HG03520 (cell line): ENCODE data around the gene ZNF521.

ENCODE experiments used
- ATAC-seq: cut with Tn5 transposase; IDR thresholded peaks from one replicate; pipeline ENCODE4 v1.9.1; 2021; ENCODE audit warnings: mild to moderate bottlenecking, moderate library complexity; ENCODE audit not compliant: unreplicated experiment

Gene ZNF521

DNA sequence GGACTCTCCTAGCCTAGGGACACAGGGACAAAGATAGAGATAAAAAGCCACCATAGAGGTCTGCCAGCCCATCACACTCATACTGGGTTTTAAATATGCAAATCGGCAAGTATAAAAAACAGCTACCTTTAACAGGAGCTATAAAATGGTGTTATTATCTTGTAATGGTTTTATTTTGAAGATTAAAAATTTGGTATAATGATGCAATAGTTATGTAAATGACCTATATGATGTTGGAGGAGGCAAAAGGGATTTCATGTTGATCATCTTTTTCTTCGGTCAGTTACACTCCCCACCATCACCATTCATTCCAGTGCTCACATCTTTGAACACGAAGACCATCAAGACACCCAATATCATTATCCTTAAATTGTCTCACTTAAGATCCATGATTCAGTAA lies 11.2 kb downstream of the ZNF521 start:
- ATAC-seq = no peak

DNA sequence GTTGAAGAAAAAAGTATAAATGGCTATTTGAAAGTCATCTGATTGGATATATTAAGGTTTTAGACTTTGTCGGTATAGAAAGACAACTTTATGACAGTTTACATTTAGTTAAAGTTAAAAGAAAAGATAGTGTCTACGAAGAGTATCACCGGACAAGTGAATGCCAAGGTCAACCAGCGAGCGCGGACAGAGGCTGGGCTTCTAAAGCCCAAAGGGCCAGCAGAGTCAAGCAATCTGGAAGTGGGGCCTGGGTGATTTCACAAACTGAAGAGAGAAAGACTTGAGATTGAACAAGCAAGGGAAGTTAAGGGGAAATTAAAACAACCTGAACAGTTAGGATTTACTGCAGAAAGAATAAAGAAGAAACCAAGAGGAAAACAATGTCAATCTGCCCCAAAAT lies 16.3 kb downstream of the ZNF521 start:
- no peak for ATAC-seq

DNA sequence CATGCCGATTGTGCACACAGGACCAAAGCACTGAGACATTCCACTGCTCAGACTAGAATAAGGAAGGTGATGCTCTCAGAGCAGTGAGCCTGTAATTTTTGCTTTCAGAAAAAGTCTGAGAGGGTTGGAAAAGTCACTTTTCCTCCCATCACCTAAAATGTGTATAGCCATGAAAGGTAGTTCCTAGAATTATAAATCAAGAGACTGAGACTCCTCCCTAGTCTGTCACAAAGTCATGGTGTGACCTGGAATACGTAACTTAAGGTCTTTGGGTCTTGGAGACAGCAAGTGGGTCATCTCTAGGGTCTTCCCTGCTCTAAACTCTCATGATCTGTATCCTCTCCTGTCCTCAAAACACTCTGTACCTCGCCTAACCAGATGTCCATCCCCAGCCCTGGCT lies 16.9 kb downstream of the ZNF521 start:
- ATAC-seq = no peak

DNA sequence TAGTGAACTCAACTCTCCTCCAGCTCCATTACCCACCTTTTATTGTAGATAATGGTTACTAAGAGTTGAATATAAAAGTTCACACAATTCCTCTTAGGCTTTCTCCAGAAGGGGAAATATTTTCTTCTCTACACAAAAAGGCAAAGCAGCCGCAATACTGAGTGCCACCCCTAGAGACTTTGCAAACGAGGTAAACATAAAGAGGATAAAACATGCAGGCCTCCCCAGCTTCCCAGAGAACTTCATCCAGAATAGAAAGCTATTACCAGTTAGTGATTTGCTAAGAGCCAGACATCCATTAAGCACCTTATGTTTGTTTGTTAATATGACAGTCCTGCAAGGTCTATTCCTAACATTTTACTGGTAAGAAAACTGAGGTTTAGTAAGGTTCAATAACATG lies 17.4 kb downstream of the ZNF521 start:
- ATAC-seq = no peak

DNA sequence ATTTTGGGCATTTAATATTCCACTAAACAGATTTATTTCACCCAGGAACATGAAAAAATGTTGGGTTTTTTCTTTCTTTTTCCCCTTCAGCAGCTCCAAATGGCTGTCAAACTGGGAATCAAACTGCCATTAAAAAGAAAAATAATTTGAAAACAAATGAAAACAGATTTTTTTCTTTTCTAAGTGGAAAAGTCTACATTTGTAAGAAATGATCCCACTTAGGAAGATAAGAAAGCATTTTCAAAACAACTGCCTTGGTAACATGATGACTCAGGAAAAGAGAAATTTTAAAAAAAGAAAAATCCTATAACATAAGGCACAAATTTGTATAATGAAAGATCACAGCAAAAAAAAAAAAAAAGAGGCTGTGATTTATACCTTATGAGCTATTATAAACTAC lies 20.0 kb downstream of the ZNF521 start:
- ATAC-seq = no peak

DNA sequence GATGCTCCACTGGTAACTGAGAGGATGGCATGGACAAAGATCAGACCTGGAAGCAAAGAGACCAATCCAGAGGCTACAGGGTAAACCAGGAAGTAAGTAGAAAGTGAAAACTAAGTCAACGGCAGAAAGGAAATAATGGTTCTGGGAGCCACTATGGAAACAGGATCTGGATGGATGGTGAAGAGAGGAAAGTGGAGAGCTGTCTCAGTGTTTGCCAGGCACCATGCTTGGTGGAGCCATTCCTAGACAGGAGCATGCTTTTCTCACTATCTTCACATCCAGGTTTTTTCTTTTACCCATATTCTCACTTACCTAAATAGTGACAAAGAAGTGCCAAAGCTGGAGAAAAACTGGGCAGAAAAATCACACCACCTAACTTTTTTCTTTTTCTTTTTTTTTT lies 22.2 kb downstream of the ZNF521 start:
- no peak for ATAC-seq

DNA sequence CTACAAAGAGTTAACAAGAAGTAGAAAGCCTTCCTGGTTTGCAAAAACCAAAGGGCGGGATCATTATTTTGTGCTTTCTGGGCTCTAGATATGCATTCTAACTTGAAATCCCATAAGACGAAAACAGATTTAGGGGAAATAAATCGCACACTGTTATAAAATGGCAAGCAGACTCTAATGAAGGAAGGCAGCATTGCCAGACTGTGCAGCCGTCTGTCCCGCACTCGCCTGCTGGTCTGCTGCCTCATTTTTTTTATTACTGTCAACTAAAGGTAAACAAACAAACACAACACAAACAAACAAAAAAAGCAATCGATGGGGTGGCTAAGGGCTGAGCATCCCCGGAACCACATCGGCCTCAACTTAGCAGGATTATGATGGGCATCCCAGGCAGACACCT lies 24.4 kb downstream of the ZNF521 start:
- ATAC-seq = no peak

DNA sequence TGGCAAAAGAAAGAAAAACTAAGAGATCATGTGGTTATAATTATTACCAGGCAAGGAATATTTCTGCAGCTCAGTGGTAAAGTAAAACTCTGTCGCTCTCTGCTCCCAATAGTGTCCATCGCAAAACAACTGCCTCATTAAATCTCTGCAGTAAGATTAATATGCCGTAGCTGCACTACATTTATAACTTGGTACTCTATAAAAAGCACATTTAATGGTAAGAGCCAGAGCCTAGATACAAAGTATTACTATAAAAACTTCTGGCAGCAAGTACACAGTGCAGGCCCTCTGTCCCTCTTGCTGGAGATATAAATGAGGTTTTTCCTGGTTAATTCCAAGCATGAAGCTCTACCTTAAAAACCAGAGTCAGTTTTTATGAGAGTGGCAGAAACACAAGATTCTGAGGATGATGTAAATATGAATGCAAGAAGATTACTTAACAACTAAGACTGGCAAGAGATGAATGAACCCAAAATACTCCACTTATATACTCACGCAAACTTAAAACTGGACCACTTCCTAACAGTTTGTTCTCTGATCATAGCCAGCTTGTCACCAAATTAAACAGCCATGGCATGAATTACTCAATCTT lies 25.5 kb downstream of the ZNF521 start:
- ATAC-seq = no peak

DNA sequence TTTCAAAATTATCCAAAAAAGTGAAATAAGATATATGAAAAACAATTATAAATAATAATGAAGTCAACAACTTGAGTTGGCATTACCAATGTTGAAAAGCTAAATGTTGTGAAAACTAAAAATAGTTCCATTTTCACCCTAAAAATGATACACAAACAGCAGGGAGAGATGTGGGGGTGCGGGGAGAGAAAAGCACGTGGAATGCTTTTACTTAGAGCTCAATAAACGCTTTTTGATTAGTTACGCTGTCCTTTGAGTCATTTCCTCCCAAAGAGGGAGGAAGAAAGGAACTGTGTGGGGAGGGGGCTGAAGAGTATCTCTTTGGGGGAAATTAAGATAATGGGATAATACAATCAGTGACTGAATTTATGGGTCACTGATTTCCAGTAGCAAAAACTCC lies 29.2 kb downstream of the ZNF521 start:
- no peak for ATAC-seq

DNA sequence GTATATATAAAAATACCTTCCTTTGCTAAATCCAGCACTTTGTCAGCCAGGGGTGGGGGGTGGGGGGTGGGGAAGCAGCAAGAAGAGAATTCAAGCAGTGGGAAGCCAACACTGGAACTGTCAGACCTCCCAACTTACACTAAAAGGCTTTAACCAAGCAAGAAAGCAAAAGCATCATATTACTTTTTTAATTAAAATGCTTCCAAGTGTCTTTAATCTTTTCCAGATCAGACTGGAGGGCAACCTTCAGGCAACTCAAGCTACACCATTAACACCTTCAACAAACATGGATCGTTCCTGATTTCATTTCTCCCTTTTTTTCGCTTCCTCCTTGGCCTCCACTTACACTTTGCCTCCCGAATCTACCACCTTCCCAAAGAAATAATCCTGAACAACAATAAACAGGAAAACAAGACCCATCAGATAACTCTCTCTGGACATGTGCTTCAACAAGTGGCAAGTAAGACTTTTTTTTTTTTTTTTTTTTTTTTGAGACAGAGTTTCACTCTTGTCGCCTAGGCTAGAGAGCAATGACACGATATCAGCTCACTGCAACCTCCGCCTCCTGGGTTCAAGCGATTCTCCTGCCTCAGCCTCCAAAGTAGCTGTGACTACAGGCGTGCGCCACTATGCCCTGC lies 35.5 kb downstream of the ZNF521 start:
- no peak for ATAC-seq

DNA sequence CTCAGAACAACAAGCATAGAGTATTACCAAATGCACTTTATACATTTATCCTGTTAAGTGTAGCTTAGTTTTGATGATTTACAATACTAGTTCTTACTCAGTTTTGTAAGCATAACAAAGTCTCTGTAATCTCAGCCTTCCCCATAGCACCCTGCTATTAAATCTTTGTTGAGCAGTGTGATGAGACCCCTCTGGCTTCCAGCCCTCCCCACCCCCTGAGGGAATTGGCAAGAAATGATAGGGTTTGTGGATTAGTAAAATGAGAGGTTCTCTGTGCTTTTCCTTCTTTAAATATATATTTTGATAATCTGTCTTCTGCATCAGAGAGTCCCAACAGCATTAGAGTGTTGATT lies 37.2 kb downstream of the ZNF521 start:
- ATAC-seq = no peak

DNA sequence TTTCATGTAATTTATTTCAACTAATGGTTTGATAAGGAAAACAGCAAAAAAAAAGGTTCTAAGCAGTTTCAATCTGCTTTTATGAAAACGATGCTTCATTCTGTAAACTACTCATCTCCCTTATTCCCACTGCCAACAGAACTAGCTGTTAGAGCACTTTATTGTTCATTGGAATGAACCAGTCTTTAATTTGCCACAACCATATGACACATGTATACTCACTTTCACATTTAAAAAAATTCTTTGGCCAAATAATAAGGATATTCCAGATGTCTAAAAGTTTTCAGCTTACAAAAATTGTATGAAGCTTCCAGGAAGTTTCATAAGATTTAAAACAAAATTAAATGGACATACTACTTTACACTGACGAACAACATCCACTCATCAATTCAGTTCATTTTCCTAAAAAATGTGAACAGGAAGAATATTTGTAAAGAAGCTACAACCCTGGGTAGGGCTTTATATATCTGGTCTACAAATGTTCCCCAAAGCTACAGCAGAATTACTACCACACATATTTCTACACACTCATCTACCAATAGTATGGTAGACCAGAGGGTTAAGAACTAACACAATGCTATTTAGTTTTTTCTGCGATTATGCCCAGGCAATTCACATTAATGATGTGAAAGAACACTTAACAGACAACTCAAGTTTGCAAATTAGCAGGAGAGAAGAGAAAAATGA lies 37.7 kb downstream of the ZNF521 start:
- ATAC-seq = no peak

DNA sequence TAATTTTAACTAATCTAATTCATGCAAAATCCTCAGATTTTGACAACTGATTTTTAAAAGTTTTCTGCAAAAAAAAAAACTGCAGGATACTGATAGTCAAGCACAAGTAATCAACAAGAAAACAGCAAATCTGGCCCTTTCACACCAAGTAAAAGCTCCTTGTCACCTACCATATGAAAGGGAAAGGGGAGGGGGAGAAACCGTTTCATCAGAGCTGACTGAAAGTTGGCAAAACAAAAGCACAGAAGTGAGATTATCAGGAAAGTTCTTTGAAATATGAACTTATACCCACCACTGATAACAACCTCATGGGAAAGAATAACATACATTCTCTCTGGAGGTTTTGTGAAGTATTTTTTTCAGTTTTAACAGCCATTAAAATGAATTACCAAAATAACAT lies 38.7 kb downstream of the ZNF521 start:
- no peak for ATAC-seq

DNA sequence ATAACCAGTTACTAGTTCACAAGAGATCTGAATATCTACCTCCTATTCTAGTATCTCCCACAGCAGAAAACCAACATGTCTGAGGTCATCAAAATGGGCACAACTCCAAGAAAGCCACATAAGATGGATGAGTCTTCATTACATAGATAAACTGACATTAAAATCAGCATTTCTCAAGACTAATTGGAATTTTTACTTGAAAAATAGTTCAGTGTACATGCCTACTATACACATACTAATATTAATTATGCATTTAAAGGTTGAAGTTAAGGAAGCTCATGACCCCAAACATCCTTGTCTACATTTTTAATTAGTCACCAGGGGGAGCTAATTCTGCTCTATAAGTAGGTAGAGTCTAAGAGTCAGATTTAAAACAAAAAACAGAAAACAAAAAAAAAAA lies 41.9 kb downstream of the ZNF521 start:
- no peak for ATAC-seq

DNA sequence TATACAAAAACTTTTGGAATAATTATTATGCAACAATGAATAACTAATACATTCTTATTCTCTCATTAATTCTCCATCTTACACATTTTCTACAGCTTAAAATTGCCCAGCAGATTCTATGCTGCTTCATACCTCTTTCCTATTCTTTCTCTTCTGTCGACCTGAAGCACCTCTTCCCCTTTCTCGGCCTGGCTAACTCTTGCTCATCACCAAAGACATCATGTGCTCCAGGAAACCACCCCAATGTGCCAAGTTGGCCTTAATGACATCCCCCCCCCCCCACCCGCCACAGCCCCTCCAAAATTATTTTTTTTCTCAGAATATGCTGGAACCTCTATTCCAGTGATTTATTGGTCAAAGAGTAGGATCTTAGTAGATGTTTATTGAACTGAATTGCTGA lies 43.6 kb downstream of the ZNF521 start:
- ATAC-seq = no peak

DNA sequence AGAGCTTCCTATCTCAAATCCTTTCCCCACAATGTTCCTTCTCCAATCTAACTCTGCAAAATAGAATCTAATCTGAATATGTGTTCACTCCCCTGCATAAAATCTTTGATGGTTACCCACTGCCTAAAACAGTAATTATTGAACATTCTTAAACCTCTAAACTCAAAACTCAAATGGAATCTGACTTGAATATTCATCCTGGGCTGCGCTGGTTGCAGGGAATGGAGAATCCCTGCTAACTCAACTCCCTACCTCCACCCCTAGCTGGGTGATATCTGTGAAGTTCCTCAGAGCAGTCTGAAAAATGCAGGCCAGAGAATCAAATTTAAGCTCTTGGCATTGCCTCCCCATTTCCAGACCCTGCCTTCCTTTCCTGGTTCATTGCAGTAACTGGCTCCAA lies 44.8 kb downstream of the ZNF521 start:
- no peak for ATAC-seq

DNA sequence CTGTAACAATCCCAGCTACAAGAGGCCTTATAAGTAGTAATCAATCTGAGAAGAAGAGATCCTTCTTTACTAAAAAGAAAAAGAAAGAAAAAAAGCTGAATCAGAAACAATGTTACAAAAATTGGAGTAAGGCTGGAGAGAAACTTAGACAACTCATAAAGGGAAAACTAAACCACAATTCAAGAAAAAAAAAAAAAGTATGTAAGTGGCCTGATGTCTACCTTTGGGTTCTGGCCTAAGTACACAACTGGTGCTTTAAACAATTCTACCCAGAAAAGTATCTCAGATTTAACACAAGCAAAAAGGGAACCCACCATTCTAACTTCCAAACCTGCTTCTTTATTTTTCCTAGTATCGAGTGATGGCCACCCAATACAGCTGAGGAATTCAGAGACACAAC lies 45.3 kb downstream of the ZNF521 start:
- ATAC-seq = no peak

DNA sequence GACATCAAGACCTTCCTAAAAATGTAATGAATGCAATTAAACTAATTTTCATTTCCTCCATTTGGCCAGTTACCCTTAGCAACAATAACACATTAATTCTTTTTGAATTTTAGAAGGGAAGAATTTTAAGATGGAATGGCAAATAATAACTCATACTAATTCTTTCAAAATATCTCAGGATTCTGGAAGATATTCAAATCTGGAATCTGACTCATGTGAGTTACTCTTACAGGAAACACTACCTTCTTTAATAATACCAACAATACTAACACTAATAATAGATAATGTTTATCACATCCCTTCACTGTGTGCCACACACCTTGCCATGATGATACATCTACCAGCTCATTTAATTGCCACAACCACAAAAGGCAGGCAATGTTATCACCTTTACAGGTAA lies 46.4 kb downstream of the ZNF521 start:
- no peak for ATAC-seq

DNA sequence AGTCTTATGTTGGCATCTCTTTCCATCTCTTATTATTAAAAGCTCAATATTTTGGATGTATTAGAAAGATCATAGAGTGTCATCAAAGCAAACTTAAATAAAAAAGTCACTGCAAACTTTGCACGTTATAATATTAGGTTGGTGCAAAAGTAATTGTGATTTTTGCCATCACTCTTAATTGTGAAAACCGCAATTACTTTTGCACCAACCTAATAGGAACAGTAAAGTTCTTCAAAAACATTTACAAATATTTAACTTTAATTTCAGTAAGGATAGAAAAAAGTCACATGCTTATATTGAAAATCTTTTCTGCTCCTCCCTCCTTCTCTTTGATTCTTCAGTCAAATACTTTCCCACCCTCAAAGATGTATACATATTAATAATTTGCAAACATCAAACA lies 51.5 kb downstream of the ZNF521 start:
- no peak for ATAC-seq

DNA sequence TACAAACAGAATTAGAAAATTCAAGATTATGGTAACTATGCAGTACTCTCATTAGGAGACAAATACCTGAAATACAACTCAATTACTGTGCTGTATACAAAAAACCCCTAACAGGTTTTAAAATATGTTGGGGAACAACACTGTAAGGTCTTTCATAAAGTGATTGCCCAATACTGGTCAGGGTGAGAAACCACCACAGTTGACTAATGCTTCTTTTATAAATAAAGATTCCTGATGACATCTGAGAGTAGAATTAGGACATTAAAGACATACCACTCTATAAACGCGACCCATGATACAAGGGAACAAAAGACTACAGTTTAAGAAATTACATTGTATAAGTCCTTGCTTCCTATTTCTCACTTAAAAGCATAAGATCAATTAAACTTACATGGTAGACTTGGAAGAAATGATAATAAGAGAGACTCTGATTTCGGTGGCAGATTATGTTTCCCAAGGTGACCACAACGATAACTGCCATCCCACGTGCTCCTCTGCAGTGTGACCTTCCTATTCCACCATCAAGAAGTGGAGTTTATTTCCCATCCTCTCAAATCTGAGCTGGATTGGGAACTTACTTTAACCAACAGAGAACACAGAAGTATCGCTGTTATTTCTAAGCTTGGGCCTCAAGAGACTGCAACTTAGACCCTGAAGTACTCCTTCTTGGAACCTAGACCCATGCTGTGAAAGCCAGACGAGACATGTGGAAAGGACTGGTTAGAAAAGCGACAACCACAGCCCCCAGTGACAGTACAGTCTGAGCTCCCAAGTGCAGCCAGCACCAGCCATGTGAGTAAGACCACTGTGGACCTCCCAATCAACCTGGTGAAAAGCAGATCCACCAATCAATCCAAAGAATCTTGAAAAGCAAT lies 52.3 kb downstream of the ZNF521 start:
- ATAC-seq = no peak

DNA sequence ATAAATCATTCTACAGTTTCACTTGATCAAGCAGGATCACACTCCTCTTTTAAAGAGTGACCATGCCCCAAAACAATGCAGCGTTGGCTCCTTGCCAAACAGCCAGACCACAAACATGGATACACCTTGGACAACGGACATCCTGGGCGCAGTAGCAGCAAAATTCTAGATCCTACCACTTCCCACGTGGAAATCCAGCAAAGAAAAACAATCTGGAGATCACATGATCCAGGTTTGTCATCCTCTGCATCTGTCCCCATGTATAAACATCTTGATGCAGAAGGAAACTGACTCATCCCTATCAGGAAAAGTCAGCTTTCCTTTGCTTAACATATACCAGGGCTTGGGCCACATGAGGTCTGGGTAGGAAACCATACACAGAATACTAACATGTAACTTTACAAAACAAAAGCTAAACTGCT lies 53.1 kb downstream of the ZNF521 start:
- no peak for ATAC-seq

DNA sequence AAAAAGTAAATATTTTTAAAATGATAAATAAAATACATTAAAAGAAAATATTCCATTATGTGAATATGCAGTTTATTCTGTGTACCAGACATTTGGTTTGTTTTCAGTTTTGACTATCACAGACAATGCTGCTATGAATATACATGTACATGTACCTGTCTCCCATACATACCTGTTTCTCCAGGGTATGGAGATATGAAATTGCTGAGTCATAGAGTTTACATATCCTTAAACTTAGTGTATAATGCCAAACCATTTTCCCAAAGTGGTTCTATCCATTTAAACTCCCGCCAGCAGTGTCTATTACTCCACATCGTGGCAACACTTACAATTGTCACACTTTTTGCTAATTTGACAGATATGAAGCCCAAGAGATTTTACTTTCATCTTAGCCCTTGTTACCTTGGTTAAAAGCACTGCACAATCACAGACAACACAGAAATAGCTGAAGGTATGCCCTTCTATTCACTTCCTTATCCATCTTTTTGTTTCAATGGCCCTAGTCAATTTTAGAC lies 56.3 kb downstream of the ZNF521 start:
- no peak for ATAC-seq
